Panc1 (cell line): ENCODE measurements around the gene NUP210. TPM values are rescaled to one million over a fixed set of nuclear protein-coding genes. Genes with fewer than 3 reads are reported as not detected.

Source experiments
- ATAC-seq: fragments of 200-7000 bp; cut with Tn5 transposase; 2 replicates; pipeline ENCODE4 v1.9.1; 2020; ENCODE audit warnings: mild to moderate bottlenecking, moderate library complexity
- BruUV-seq: library from RNA; stranded (reverse); fragments of 400-500 nt; replicated peaks from 2 replicates; lab custom pipeline; 2021; lab: Mats Ljungman, UMichigan
- CTCF ChIA-PET: fragments of 300-600 bp; sonication (Branson Sonifier 250); formaldehyde crosslinking; loops from one replicate; lab custom pipeline; 2022; ENCODE audit warnings: antibody characterized with exemption; lab: Charles Lee
- POLR2A ChIA-PET: fragments of 300-600 bp; sonication (Branson Sonifier 250); formaldehyde crosslinking; loops from one replicate; lab custom pipeline; 2022; ENCODE audit warnings: antibody characterized with exemption; lab: Charles Lee
- DNase-seq: peaks from one replicate; pipeline ENCODE4 v3.0.0-alpha.2; 2010; ENCODE audit warnings: low read depth, low spot score
- H3K27ac ChIP-seq: 2 replicates; pipeline ENCODE4 v1.5.1; 2011; ENCODE audit warnings: mild to moderate bottlenecking, low read length, inconsistent platforms
- H3K27me3 ChIP-seq: fragments of 200-500 bp; sonication (Bioruptor generic); 2 replicates; pipeline ENCODE4 v1.6.0; 2014; ENCODE audit warnings: low read length, inconsistent platforms; ENCODE audit not compliant: control insufficient read depth, insufficient read depth
- H3K36me3 ChIP-seq: fragments of 200-500 bp; sonication (Bioruptor generic); 2 replicates; pipeline ENCODE4 v1.5.1; 2014; ENCODE audit warnings: inconsistent platforms, mild to moderate bottlenecking, low read length, moderate library complexity; ENCODE audit not compliant: control insufficient read depth, insufficient read depth
- H3K4me1 ChIP-seq: 2 replicates; pipeline ENCODE4 v1.5.1; 2011; ENCODE audit warnings: inconsistent platforms, mild to moderate bottlenecking, low read length, moderate library complexity; ENCODE audit not compliant: control insufficient read depth, insufficient read depth
- H3K4me3 ChIP-seq, 2 experiments: 2 replicates each; pipeline ENCODE4 v1.5.1; 2011 to 2012; ENCODE audit warnings: low read depth in 2 of 2, low read length in 2 of 2, mild to moderate bottlenecking in 2 of 2, inconsistent platforms in 1 of 2, moderate library complexity in 1 of 2
- H3K9me3 ChIP-seq: fragments of 200-500 bp; sonication (Bioruptor generic); 2 replicates; pipeline ENCODE4 v1.5.1; 2014; ENCODE audit warnings: low read depth, mild to moderate bottlenecking, inconsistent platforms, low read length, moderate library complexity; ENCODE audit not compliant: control insufficient read depth, insufficient read depth
- POLR2AphosphoS5 ChIP-seq: IDR thresholded peaks from 2 replicates; pipeline ENCODE4 v1.6.1; 2012; ENCODE audit warnings: mild to moderate bottlenecking, low read depth, low read length, moderate library complexity
- SIN3A ChIP-seq: IDR thresholded peaks from 2 replicates; pipeline ENCODE4 v1.6.1; 2012; ENCODE audit warnings: low read depth, mild to moderate bottlenecking, low read length, moderate library complexity, borderline replicate concordance; ENCODE audit not compliant: insufficient read depth
- TCF7L2 ChIP-seq: IDR thresholded peaks from 2 replicates; pipeline ENCODE4 v1.6.1; 2011; ENCODE audit warnings: mild to moderate bottlenecking, low read depth, low read length, inconsistent platforms
- in situ Hi-C: cut with HindIII; loops from 2 replicates; pipeline ENCODE4 v1.10.0; 2016; ENCODE audit warnings: low sequenced_read_pairs, low pct_unique_long_range_greater_than_20kb
- intact Hi-C: fragments of 100-400 bp; cut with micrococcal nuclease; formaldehyde crosslinking; loops from one replicate; pipeline ENCODE4 v1.10.0; 2022; ENCODE audit not compliant: unreplicated experiment
- total RNA-seq: library from RNA; stranded (reverse); gene quantifications from one replicate; pipeline ENCODE4 v1.2.1, GENCODE V29; 2021; ENCODE audit not compliant: unreplicated experiment
- TF ChIP-seq, protein P1 (sequence below), 2 experiments: IDR thresholded peaks; 2 replicates each; pipeline ENCODE4 v1.6.1; 2011 to 2012; ENCODE audit warnings: low read depth in 2 of 2, control low read depth in 1 of 2, low read length in 1 of 2, mild to moderate bottlenecking in 1 of 2, moderate library complexity in 1 of 2; ENCODE audit not compliant: insufficient read depth in 1 of 2
- TF ChIP-seq, protein P2 (sequence below): fragments of 450-650 bp; IDR thresholded peaks from 2 replicates; pipeline ENCODE4 v1.5.1; 2017; ENCODE audit warnings: mild to moderate bottlenecking

The NUP210 gene
- total RNA-seq, 1 experiment from 2014 or later: 36.8 TPM

DNA sequence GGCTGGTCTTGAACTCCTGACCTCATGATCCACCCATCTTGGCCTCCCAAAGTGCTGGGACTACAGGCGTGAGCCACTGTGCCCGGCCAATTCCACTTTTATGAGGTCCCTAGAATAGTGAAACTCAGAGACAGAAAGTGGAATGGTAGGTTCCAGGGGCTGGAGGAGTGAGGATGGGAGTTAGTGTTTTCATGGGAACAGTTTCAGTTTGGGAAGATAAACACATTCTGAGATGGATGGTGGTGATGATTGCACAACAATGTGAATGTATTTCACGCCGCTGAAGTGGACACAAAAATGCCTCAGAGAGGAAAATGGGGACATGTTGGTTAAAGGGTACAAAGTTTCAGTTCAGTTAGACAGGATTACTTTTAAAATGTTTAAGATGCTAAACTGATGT lies 37.5 kb upstream of the NUP210 start:
- ChIA-PET CTCF (no interaction called here), POLR2A (no interaction called here)
- BruUV-seq: no TSS peak
- TF ChIP-seq, protein P1, sequence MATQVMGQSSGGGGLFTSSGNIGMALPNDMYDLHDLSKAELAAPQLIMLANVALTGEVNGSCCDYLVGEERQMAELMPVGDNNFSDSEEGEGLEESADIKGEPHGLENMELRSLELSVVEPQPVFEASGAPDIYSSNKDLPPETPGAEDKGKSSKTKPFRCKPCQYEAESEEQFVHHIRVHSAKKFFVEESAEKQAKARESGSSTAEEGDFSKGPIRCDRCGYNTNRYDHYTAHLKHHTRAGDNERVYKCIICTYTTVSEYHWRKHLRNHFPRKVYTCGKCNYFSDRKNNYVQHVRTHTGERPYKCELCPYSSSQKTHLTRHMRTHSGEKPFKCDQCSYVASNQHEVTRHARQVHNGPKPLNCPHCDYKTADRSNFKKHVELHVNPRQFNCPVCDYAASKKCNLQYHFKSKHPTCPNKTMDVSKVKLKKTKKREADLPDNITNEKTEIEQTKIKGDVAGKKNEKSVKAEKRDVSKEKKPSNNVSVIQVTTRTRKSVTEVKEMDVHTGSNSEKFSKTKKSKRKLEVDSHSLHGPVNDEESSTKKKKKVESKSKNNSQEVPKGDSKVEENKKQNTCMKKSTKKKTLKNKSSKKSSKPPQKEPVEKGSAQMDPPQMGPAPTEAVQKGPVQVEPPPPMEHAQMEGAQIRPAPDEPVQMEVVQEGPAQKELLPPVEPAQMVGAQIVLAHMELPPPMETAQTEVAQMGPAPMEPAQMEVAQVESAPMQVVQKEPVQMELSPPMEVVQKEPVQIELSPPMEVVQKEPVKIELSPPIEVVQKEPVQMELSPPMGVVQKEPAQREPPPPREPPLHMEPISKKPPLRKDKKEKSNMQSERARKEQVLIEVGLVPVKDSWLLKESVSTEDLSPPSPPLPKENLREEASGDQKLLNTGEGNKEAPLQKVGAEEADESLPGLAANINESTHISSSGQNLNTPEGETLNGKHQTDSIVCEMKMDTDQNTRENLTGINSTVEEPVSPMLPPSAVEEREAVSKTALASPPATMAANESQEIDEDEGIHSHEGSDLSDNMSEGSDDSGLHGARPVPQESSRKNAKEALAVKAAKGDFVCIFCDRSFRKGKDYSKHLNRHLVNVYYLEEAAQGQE (IDR thresholded peaks at IDR 0.05; ENCODE audit: insufficient read depth in 1 of 2, low read depth in 2 of 2, low read length in 1 of 2): no peak
- TF ChIP-seq SIN3A (no peak), TCF7L2 (no peak)
- Histone ChIP-seq H3K9me3 (no peaks in the 10 kb centered on the region), H3K27me3 (no peaks in the 10 kb centered on the region), H3K27ac (no peak overlapping the region), H3K36me3 (no peaks in the 10 kb centered on the region), H3K4me1 (no peaks in the 10 kb centered on the region), H3K4me3 (no peak overlapping the region)
- intact Hi-C loops: loop anchor here (10.0 kb wide), 1 partner anchor 163 kb away; no protein-coding TSS in a partner anchor
- DNase-seq (no peak), ATAC-seq (no peak)
- in situ Hi-C loops: no loop called here

DNA sequence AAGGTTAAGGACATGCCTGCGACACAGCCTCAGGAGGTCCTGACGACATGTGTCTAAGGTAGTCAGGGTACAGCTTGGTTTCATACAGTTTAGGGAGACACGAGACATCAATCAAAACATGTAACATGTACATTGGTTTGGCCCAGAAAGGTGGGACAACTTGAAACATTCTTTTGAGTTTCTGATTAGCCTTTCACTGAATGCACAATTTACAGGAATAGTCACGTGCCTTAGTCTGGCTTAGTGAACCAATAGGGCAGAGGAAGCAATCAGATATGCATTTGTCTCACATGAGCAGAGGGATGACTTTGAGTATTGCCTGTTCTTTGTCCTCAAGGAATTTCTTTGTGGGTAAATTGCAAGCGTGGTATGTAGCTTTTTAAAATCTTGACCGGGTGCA lies 35.5 kb upstream of the NUP210 start:
- Histone ChIP-seq H3K36me3 (no peaks in the 10 kb centered on the region), H3K9me3 (no peaks in the 10 kb centered on the region), H3K4me1 (no peaks in the 10 kb centered on the region), H3K27ac (no peak overlapping the region), H3K4me3 (no peak overlapping the region), H3K27me3 (no peaks in the 10 kb centered on the region)
- CTCF ChIA-PET: interaction anchor here (1.2 kb wide), 1 partner anchor 363 kb away, joined by 3 read pairs; no protein-coding TSS in a partner anchor
- intact Hi-C loops (loop anchor here (10.0 kb wide), 1 partner anchor 161 kb away; no protein-coding TSS in a partner anchor), in situ Hi-C loops (no loop called here)
- ATAC-seq: no peak
- BruUV-seq: no TSS peak
- DNase-seq: no peak
- POLR2A ChIA-PET: no interaction called here
- TF ChIP-seq POLR2AphosphoS5 (no peak), SIN3A (no peak), TCF7L2 (no peak)
- TF ChIP-seq, protein P1 (IDR thresholded peaks at IDR 0.05; ENCODE audit: insufficient read depth in 1 of 2, low read depth in 2 of 2, low read length in 1 of 2): no peak
- TF ChIP-seq, protein P2, sequence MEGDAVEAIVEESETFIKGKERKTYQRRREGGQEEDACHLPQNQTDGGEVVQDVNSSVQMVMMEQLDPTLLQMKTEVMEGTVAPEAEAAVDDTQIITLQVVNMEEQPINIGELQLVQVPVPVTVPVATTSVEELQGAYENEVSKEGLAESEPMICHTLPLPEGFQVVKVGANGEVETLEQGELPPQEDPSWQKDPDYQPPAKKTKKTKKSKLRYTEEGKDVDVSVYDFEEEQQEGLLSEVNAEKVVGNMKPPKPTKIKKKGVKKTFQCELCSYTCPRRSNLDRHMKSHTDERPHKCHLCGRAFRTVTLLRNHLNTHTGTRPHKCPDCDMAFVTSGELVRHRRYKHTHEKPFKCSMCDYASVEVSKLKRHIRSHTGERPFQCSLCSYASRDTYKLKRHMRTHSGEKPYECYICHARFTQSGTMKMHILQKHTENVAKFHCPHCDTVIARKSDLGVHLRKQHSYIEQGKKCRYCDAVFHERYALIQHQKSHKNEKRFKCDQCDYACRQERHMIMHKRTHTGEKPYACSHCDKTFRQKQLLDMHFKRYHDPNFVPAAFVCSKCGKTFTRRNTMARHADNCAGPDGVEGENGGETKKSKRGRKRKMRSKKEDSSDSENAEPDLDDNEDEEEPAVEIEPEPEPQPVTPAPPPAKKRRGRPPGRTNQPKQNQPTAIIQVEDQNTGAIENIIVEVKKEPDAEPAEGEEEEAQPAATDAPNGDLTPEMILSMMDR: no peak
